Astrocyte of the cerebellum (primary cell): ENCODE data around the gene C1orf174.

Experiments used
- DNase-seq: peaks from one replicate; pipeline ENCODE4 v3.0.0-alpha.2; 2011; ENCODE audit warnings: low read depth
- H3K4me3 ChIP-seq: 2 replicates; pipeline ENCODE4 v1.5.1; 2011; ENCODE audit warnings: mild to moderate bottlenecking, low read depth, low read length, moderate library complexity
- CTCF ChIP-seq: IDR thresholded peaks from 2 replicates; pipeline ENCODE4 v1.5.1; 2012; ENCODE audit warnings: low read length, low read depth, moderate library complexity, mild to moderate bottlenecking; ENCODE audit errors: missing control alignments
- in situ Hi-C: cut with HindIII; loops from 2 replicates; pipeline ENCODE4 v1.10.0; 2017; ENCODE audit warnings: low sequenced_read_pairs

The C1orf174 gene

DNA sequence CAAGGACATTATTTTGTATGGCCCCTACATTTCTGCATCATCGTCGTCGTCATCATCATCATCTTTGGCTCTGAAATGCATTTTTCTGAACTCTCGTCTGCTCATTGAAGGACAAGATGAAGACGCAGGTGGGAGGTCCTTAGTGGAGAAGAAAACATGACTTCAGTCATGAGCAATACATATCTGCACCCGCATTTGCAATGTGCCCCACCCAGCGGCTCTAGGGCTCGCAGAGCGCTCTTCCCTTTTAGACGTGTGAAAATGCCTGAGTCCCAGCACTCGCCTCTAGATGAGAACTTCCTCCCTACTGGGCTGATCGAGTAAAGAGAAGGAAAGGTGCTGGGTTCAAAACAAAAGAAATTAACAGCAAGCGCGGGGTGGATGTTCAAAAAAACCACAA lies 10.1 kb downstream of the C1orf174 start:
- H3K4me3 ChIP-seq = no peak overlapping the region
- no peak for DNase-seq
- no peak for TF ChIP-seq CTCF
- in situ Hi-C loops = no loop called here

- TF ChIP-seq CTCF = no peak
Observed at GRCh38 chr1:3888301-3888700, 11.8 kb downstream of the C1orf174 start.

GRCh38 chr1:3886691-3887090 lies 13.4 kb downstream of the C1orf174 start:
- no peak for DNase-seq
- no peak overlapping the region for H3K4me3 ChIP-seq
- in situ Hi-C loops = no loop called here
- no peak for TF ChIP-seq CTCF

More at GRCh38 chr1:3888301-3888700, 11.8 kb downstream of the C1orf174 start:
- in situ Hi-C loops = no loop called here
- DNase-seq = no peak
- H3K4me3 ChIP-seq = no peak overlapping the region

- no peak for DNase-seq
- in situ Hi-C loops = no loop called here
- no peak for TF ChIP-seq CTCF
- no peak overlapping the region for H3K4me3 ChIP-seq
Observed at GRCh38 chr1:3886106-3886670, 13.9 kb downstream of the C1orf174 start.

DNA sequence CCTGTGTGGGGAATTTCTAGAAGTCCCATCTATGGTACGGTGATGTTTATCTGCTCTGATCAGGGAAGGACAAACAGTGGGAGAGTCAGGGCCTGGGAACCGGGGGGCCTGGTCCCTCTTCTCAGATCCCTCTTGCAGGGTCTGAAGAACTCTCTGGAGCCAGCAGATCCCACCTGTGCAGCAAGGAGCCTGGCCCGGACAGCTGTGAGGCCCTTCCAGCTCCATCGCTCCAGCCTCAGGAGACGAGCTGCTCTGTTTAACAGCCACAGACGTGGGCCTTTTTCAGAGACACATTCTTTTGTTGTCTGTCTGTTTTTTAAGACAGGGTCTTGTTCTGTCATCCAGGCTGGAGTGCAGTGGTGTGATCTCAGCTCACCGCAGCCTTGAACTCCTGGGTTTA lies 14.5 kb downstream of the C1orf174 start:
- no peak for DNase-seq
- no peak for TF ChIP-seq CTCF
- in situ Hi-C loops = no loop called here
- no peak overlapping the region for H3K4me3 ChIP-seq

DNA sequence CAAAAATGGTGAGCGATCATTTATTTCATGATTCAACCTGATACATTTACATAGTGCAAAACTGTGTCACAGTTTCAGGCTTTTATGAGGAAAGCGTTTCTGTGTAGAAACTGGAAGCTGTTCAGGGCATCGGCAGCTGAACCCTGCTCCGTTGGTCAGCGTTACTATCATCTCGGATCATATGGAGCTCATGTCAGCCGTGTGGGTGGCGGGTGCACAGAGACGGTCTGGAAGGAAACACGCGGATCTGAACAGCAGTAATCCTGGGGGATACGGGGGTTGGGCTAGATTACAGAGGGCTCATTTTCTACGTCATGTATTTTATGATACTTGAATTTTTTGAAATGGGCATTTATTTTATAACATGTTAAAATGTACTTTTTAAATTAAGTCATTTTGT lies 15.1 kb downstream of the C1orf174 start:
- no peak overlapping the region for H3K4me3 ChIP-seq
- no peak for DNase-seq
- TF ChIP-seq CTCF = no peak
- in situ Hi-C loops = no loop called here
